ENCODE measurements around the gene SLC38A1.

The SLC38A1 gene

GRCh38 chr12:46148327-46149078, 120.3 kb downstream of the SLC38A1 start:
- Histone ChIP-seq H3K27me3 (ENCODE audit: insufficient read depth, low read length) (no peaks in the 10 kb centered on the region), H3K27ac (ENCODE audit: low read depth, low read length, poor library complexity, severe bottlenecking) (no peak overlapping the region), H3K4me1 (ENCODE audit: insufficient read depth, low read length, severe bottlenecking) (peaks cover 20% of the 10 kb centered on the region), H3F3A (ENCODE audit: insufficient read depth, low read length) (no peaks in the 10 kb centered on the region), H3K4me3 (ENCODE audit: low read depth, low read length, poor library complexity, severe bottlenecking) (no peak overlapping the region), H3K4me2 (ENCODE audit: low read length) (no peak overlapping the region), H3K79me2 (ENCODE audit: insufficient read depth, low read length) (no peaks in the 10 kb centered on the region), H4K20me1 (ENCODE audit: insufficient read depth, low read length) (no peaks in the 10 kb centered on the region), H3K9me2 (ENCODE audit: low read depth, low read length) (no peaks in the 10 kb centered on the region), H3K9ac (ENCODE audit: low read length) (no peak overlapping the region), H3K36me3 (ENCODE audit: insufficient read depth, low read length) (no peaks in the 10 kb centered on the region), H3K9me3 (ENCODE audit: low read length) (no peaks in the 10 kb centered on the region), H2AFZ (ENCODE audit: low read length) (no peak overlapping the region)
- no peak for TF ChIP-seq EZH2 (IDR thresholded peaks at IDR 0.05; ENCODE audit: borderline replicate concordance, low read length)

GRCh38 chr12:46147144-46147543, 121.7 kb downstream of the SLC38A1 start:
- no peak overlapping the region for H3K9ac ChIP-seq (ENCODE audit: low read length)
- H3K9me3 ChIP-seq (ENCODE audit: low read length), result no peaks in the 10 kb centered on the region
- no peaks in the 10 kb centered on the region for H3F3A ChIP-seq (ENCODE audit: insufficient read depth, low read length)
- H3K79me2 ChIP-seq (ENCODE audit: insufficient read depth, low read length), result no peaks in the 10 kb centered on the region
- H3K4me1 ChIP-seq (ENCODE audit: insufficient read depth, low read length, severe bottlenecking), result peaks cover 7% of the 10 kb centered on the region
- H3K4me2 ChIP-seq (ENCODE audit: low read length), result no peak overlapping the region
- H3K9me2 ChIP-seq (ENCODE audit: low read depth, low read length), result no peaks in the 10 kb centered on the region
- no peak overlapping the region for H2AFZ ChIP-seq (ENCODE audit: low read length)
- H3K27ac ChIP-seq (ENCODE audit: low read depth, low read length, poor library complexity, severe bottlenecking), result no peak overlapping the region
- TF ChIP-seq CTCF (IDR thresholded peaks at IDR 0.05; ENCODE audit: low read length) (no peak), EZH2 (IDR thresholded peaks at IDR 0.05; ENCODE audit: borderline replicate concordance, low read length) (no peak)
- no peaks in the 10 kb centered on the region for H3K27me3 ChIP-seq (ENCODE audit: insufficient read depth, low read length)
- no peaks in the 10 kb centered on the region for H4K20me1 ChIP-seq (ENCODE audit: insufficient read depth, low read length)
- H3K4me3 ChIP-seq (ENCODE audit: low read depth, low read length, poor library complexity, severe bottlenecking), result no peak overlapping the region
- no peaks in the 10 kb centered on the region for H3K36me3 ChIP-seq (ENCODE audit: insufficient read depth, low read length)

- TF ChIP-seq CTCF (IDR thresholded peaks at IDR 0.05; ENCODE audit: low read length) (no peak), EZH2 (IDR thresholded peaks at IDR 0.05; ENCODE audit: borderline replicate concordance, low read length) (no peak)
- no peaks in the 10 kb centered on the region for H3K36me3 ChIP-seq (ENCODE audit: insufficient read depth, low read length)
- H3K79me2 ChIP-seq (ENCODE audit: insufficient read depth, low read length), result no peaks in the 10 kb centered on the region
These were observed 123.0 kb downstream of the SLC38A1 start for GRCh38 chr12:46145881-46146280.

GRCh38 chr12:46144433-46144832, 124.4 kb downstream of the SLC38A1 start:
- Histone ChIP-seq H3K4me2 (ENCODE audit: low read length) (no peak overlapping the region), H3F3A (ENCODE audit: insufficient read depth, low read length) (no peaks in the 10 kb centered on the region), H3K27me3 (ENCODE audit: insufficient read depth, low read length) (no peaks in the 10 kb centered on the region), H3K9ac (ENCODE audit: low read length) (no peak overlapping the region), H3K4me1 (ENCODE audit: insufficient read depth, low read length, severe bottlenecking) (no peaks in the 10 kb centered on the region), H3K27ac (ENCODE audit: low read depth, low read length, poor library complexity, severe bottlenecking) (no peak overlapping the region), H3K9me3 (ENCODE audit: low read length) (no peaks in the 10 kb centered on the region), H3K79me2 (ENCODE audit: insufficient read depth, low read length) (no peaks in the 10 kb centered on the region), H2AFZ (ENCODE audit: low read length) (no peak overlapping the region), H3K9me2 (ENCODE audit: low read depth, low read length) (no peaks in the 10 kb centered on the region), H3K4me3 (ENCODE audit: low read depth, low read length, poor library complexity, severe bottlenecking) (no peak overlapping the region), H4K20me1 (ENCODE audit: insufficient read depth, low read length) (no peaks in the 10 kb centered on the region), H3K36me3 (ENCODE audit: insufficient read depth, low read length) (no peaks in the 10 kb centered on the region)
- no peak for TF ChIP-seq EZH2 (IDR thresholded peaks at IDR 0.05; ENCODE audit: borderline replicate concordance, low read length)
- no peak for TF ChIP-seq CTCF (IDR thresholded peaks at IDR 0.05; ENCODE audit: low read length)

More at GRCh38 chr12:46145881-46146280, 123.0 kb downstream of the SLC38A1 start:
- Histone ChIP-seq H3K27me3 (ENCODE audit: insufficient read depth, low read length) (no peaks in the 10 kb centered on the region), H3K9me2 (ENCODE audit: low read depth, low read length) (no peaks in the 10 kb centered on the region), H4K20me1 (ENCODE audit: insufficient read depth, low read length) (no peaks in the 10 kb centered on the region), H3K4me2 (ENCODE audit: low read length) (no peak overlapping the region), H3K4me1 (ENCODE audit: insufficient read depth, low read length, severe bottlenecking) (peaks cover 3% of the 10 kb centered on the region), H3K27ac (ENCODE audit: low read depth, low read length, poor library complexity, severe bottlenecking) (no peak overlapping the region), H3F3A (ENCODE audit: insufficient read depth, low read length) (no peaks in the 10 kb centered on the region), H3K4me3 (ENCODE audit: low read depth, low read length, poor library complexity, severe bottlenecking) (no peak overlapping the region), H3K9ac (ENCODE audit: low read length) (no peak overlapping the region), H2AFZ (ENCODE audit: low read length) (no peak overlapping the region), H3K9me3 (ENCODE audit: low read length) (no peaks in the 10 kb centered on the region)
